Natural killer cell (primary cell): Measurements from ENCODE around the gene VIPR1. TPM values are rescaled to one million over a fixed set of nuclear protein-coding genes. Genes with fewer than 3 reads are reported as not detected.

Source experiments
- ATAC-seq, 3 donors: fragments of 150-1000 bp in 2 of 3; fragments of 200-7000 bp in 1 of 3; cut with Tn5 transposase; 1 replicate in 1 of 3; 2 replicates in 2 of 3; pipeline ENCODE4 v1.10.0; 2021; ENCODE audit warnings: mild to moderate bottlenecking in 2 of 3, moderate library complexity in 2 of 3
- DNase-seq, 2 donors: peaks; one replicate each; pipeline versions ENCODE4 v3.0.0 to v3.0.0-alpha.2; 2013 to 2021; ENCODE audit warnings: mixed read lengths in 1 of 2
- H3K27ac ChIP-seq: one replicate; pipeline ENCODE4 v1.5.1; 2013; ENCODE audit warnings: mild to moderate bottlenecking, low read length
- H3K27me3 ChIP-seq: one replicate; pipeline ENCODE4 v1.6.1; 2013; ENCODE audit warnings: low read length; ENCODE audit not compliant: control insufficient read depth, insufficient read depth
- H3K36me3 ChIP-seq: one replicate; pipeline ENCODE4 v1.6.1; 2013; ENCODE audit warnings: low read length; ENCODE audit not compliant: control insufficient read depth, insufficient read depth
- H3K4me1 ChIP-seq: one replicate; pipeline ENCODE4 v1.6.1; 2013; ENCODE audit warnings: low read length; ENCODE audit not compliant: control insufficient read depth, insufficient read depth
- H3K4me3 ChIP-seq: one replicate; pipeline ENCODE4 v1.5.1; 2013; ENCODE audit warnings: low read length
- H3K9me3 ChIP-seq: one replicate; pipeline ENCODE4 v1.6.1; 2013; ENCODE audit warnings: low read length; ENCODE audit not compliant: control insufficient read depth, insufficient read depth
- H3K27ac Mint-ChIP-seq, 2 donors: one replicate each; pipeline ENCODE4 v1.8.0; 2022; ENCODE audit warnings: mild to moderate bottlenecking in 2 of 2, mixed read lengths in 2 of 2, moderate library complexity in 1 of 2
- H3K27me3 Mint-ChIP-seq, 2 donors: one replicate each; pipeline ENCODE4 v1.8.0; 2022; ENCODE audit warnings: low read depth in 2 of 2, mixed read lengths in 2 of 2
- H3K36me3 Mint-ChIP-seq: one replicate; pipeline ENCODE4 v1.8.0; 2022; ENCODE audit warnings: mixed read lengths
- H3K4me1 Mint-ChIP-seq, 2 donors: one replicate each; pipeline ENCODE4 v1.8.0; 2022; ENCODE audit warnings: mixed read lengths in 2 of 2
- H3K4me3 Mint-ChIP-seq: one replicate; pipeline ENCODE4 v1.8.0; 2022; ENCODE audit warnings: mild to moderate bottlenecking, moderate library complexity, mixed read lengths
- H3K9me3 Mint-ChIP-seq, 2 donors: one replicate each; pipeline ENCODE4 v1.8.0; 2022; ENCODE audit warnings: mixed read lengths in 2 of 2
- WGBS: methylation state at CpG from one replicate; pipeline ENCODE4 v1.1.7; 2013; ENCODE audit warnings: missing lambda C conversion rate; ENCODE audit not compliant: insufficient coverage; 5-methylcytosine and 5-hydroxymethylcytosine counted together
- intact Hi-C: fragments of 100-400 bp; cut with micrococcal nuclease; formaldehyde crosslinking; loops from one replicate; pipeline ENCODE4 v1.14.2; 2022
- total RNA-seq, 4 donors: library from RNA; stranded (reverse); fragments of 120-200 nt in 1 of 4; gene quantifications; one replicate each; pipeline versions ENCODE4 v1.2.3 to v1.2.4, GENCODE V29; 2013 to 2022
- TF ChIP-seq, protein P1 (sequence below): fragments of 200-600 bp; IDR thresholded peaks from one replicate; pipeline ENCODE4 v1.8.0; 2022; ENCODE audit warnings: antibody characterized with exemption

VIPR1 gene
- total RNA-seq, 3 donors from 2014 or later (not counting 1 experiment from before 2014, with no cell fraction given) = 2.3 to 3.1 (median 2.4) TPM

DNA sequence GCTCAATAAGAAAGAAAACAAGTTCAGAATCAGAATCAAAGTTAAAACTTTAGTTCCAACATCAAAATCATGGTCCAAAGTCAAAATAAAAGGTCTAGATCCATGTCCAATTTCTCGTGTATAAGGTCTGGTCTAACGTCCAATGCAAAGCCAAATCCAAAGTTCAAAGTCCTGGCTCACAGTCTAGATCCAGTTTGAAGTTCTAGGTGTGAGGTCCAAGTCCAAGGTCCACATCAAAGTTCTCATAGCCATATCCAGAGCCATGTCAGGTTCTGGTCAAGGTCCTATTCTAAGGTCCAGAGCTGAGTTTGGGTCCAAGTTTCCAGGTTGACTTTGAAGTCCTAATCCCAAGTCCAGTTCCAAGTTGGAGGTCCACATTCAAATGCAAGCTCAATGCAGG lies 40.7 kb upstream of the VIPR1 start:
- H3K9me3 ChIP-seq = no peaks in the 10 kb centered on the region
- no peak overlapping the region for H3K27ac ChIP-seq
- no peak overlapping the region for H3K4me3 ChIP-seq
- no peaks in the 10 kb centered on the region for H3K27me3 ChIP-seq
- H3K36me3 ChIP-seq = no peaks in the 10 kb centered on the region
- H3K4me1 ChIP-seq = no peaks in the 10 kb centered on the region
- Mint-ChIP-seq H3K27ac (no peak overlapping the region), H3K4me3 (no peak overlapping the region), H3K27me3 (peaks cover 13 to 18% of the 10 kb centered on the region in 2 donors), H3K4me1 (no peaks in the 10 kb centered on the region), H3K36me3 (no peaks in the 10 kb centered on the region), H3K9me3 (no peaks in the 10 kb centered on the region)
- TF ChIP-seq, protein P1, sequence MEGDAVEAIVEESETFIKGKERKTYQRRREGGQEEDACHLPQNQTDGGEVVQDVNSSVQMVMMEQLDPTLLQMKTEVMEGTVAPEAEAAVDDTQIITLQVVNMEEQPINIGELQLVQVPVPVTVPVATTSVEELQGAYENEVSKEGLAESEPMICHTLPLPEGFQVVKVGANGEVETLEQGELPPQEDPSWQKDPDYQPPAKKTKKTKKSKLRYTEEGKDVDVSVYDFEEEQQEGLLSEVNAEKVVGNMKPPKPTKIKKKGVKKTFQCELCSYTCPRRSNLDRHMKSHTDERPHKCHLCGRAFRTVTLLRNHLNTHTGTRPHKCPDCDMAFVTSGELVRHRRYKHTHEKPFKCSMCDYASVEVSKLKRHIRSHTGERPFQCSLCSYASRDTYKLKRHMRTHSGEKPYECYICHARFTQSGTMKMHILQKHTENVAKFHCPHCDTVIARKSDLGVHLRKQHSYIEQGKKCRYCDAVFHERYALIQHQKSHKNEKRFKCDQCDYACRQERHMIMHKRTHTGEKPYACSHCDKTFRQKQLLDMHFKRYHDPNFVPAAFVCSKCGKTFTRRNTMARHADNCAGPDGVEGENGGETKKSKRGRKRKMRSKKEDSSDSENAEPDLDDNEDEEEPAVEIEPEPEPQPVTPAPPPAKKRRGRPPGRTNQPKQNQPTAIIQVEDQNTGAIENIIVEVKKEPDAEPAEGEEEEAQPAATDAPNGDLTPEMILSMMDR = no peak
- intact Hi-C loops = no loop called here
- ATAC-seq (no peak), DNase-seq (no peak)
- WGBS = 93% methylated on average over 2 of the region's 2 CpGs

DNA sequence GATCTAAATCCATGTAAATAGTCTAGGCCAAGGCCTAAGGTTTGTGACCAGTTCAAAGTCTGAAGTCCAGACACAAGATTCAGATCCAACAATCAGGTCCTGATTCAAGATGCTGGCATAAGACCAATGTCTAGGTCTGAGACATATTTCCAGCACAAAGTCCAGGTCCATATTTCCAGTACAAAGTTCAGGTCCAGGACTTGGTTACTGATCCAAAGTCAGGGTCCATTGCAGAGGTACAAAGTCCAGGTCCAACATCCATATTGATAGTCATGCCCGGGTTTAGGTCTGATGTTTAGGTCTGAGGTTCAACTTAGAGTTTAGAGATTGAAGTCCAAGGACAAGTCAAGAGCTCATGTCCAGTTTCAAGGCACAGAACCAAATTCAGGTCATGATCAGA lies 39.4 kb upstream of the VIPR1 start:
- H3K4me1 ChIP-seq = no peaks in the 10 kb centered on the region
- H3K4me3 ChIP-seq = no peak overlapping the region
- WGBS = 89% methylated on average over 1 of the region's 1 CpG
- H3K9me3 ChIP-seq = no peaks in the 10 kb centered on the region
- ATAC-seq = no peak
- no peaks in the 10 kb centered on the region for H3K36me3 ChIP-seq
- Mint-ChIP-seq H3K27ac (no peak overlapping the region), H3K4me3 (no peak overlapping the region), H3K27me3 (peaks cover 13 to 15% of the 10 kb centered on the region in 2 donors), H3K4me1 (no peaks in the 10 kb centered on the region), H3K9me3 (no peaks in the 10 kb centered on the region), H3K36me3 (no peaks in the 10 kb centered on the region)
- no peaks in the 10 kb centered on the region for H3K27me3 ChIP-seq
- TF ChIP-seq, protein P1 = no peak
- H3K27ac ChIP-seq = no peak overlapping the region
- DNase-seq = no peak
- intact Hi-C loops = no loop called here

DNA sequence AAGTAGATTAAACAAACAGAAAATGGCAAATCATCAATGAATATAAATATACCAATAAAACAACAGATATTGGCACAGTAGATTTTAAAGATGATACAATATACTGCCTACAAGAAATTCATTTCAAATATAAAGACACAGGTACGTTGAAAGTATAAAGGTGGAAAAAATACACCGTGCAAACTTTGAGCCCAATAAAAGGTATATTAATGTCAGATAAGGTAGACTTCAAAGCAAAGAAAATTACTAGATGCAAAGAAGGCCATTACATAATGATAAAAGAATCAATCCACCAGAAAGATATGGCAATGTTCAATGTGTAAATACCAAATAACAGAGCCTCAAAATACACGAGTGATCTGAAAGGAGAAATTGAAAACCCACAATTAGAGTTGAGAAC lies 34.3 kb upstream of the VIPR1 start:
- no peaks in the 10 kb centered on the region for H3K4me1 Mint-ChIP-seq
- H3K36me3 Mint-ChIP-seq = no peaks in the 10 kb centered on the region
- intact Hi-C loops = no loop called here
- no peak overlapping the region for H3K4me3 Mint-ChIP-seq
- Histone ChIP-seq H3K36me3 (no peaks in the 10 kb centered on the region), H3K9me3 (no peaks in the 10 kb centered on the region), H3K4me1 (no peaks in the 10 kb centered on the region), H3K27me3 (no peaks in the 10 kb centered on the region), H3K27ac (no peak overlapping the region), H3K4me3 (no peak overlapping the region)
- no peak for DNase-seq
- H3K27ac Mint-ChIP-seq = no peak overlapping the region
- TF ChIP-seq, protein P1 = no peak
- H3K27me3 Mint-ChIP-seq = peaks cover 0 to 7% of the 10 kb centered on the region in 2 donors
- ATAC-seq = no peak
- WGBS = no CpG with 5 or more reads among the region's 3 CpGs
- H3K9me3 Mint-ChIP-seq = no peaks in the 10 kb centered on the region

DNA sequence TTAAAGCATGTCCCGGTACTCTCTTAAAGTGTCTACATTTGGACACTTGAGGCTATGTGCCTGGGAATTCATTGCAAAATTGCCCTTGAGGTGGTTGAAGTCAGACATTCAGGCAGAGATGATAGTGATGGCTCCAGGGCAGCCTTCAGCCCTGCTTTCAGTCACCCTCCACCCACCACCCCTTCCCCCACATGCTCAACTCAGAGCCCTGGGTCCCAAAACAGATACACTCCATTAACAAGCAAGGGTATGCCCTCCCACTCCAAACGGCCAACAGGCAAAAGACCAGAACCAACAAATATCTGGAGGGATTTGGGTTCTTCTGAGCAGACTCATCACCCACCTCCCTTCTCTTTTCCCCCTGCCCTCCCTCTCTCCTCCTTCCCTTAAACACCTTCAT lies 29.9 kb upstream of the VIPR1 start:
- Histone ChIP-seq H3K4me3 (no peak overlapping the region), H3K9me3 (no peaks in the 10 kb centered on the region), H3K27ac (no peak overlapping the region), H3K36me3 (no peaks in the 10 kb centered on the region), H3K4me1 (no peaks in the 10 kb centered on the region), H3K27me3 (no peaks in the 10 kb centered on the region)
- H3K9me3 Mint-ChIP-seq = no peaks in the 10 kb centered on the region
- DNase-seq (no peak), ATAC-seq (no peak)
- intact Hi-C loops = no loop called here
- H3K4me3 Mint-ChIP-seq = no peak overlapping the region
- H3K4me1 Mint-ChIP-seq = peaks cover 0 to 4% of the 10 kb centered on the region in 2 donors
- no peaks in the 10 kb centered on the region for H3K36me3 Mint-ChIP-seq
- H3K27ac Mint-ChIP-seq = no peak overlapping the region
- TF ChIP-seq, protein P1 = no peak
- peaks cover 0 to 9% of the 10 kb centered on the region in 2 donors for H3K27me3 Mint-ChIP-seq
- WGBS = 81% methylated on average over 2 of the region's 2 CpGs
